ENCODE data around the gene MOB3B. TPM values are rescaled to one million over a fixed set of nuclear protein-coding genes. Genes with fewer than 3 reads are reported as not detected.
"Not testable (repeated sequence)": the region's sequence is repeated elsewhere in the genome, so short reads cannot be mapped to it uniquely, and the experiment has no call there.

The MOB3B gene
- total RNA-seq, 2 experiments from 2014 or later = 1.3 TPM

DNA sequence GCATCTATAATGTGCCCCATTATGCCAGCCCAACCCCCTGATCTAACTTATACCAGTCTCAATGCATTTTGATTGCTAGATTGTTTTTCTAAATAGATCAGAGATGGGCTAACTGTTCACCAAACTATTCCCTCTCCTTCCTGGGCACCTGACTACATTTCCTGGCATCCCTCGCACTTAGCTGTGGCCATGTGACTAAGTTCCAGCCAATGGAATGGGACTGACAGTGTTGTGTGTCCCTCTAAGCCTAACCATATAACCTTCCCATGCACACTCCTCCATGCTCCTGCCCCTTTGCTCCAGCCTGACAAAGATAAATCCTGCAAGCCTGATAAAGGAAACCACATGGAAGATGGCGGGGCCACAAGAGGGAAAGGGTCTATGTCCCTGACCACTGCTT lies 17.8 kb downstream of the MOB3B start:
- no peaks in the 10 kb centered on the region for H3K9me3 Mint-ChIP-seq
- no peak overlapping the region for H3K4me3 Mint-ChIP-seq
- peaks cover 4% of the 10 kb centered on the region for H3K36me3 Mint-ChIP-seq
- no peaks in the 10 kb centered on the region for H3K27me3 Mint-ChIP-seq
- no peak for DNase-seq
- no peaks in the 10 kb centered on the region for H3K4me1 Mint-ChIP-seq
- no peak overlapping the region for H3K27ac Mint-ChIP-seq

DNA sequence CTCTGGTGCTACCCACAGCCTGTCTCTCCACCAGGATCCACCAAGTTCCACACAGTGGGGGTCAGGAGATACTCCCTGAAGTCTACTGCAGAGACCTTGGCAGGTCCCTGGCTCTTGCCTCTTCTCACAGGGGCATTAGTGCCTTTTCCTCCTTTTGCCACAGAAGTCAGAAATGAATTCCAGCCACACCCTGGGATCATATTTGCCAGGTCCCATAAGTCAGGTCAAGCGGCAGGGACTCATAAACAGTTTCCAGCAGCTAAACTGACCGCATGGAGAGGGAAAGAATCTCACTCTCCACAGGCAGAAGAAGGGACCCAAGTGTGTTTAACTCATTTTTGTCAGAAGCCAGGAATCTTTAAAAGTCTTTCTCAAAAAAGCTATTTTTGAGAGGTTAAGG lies 18.8 kb downstream of the MOB3B start:
- no peak overlapping the region for H3K4me3 Mint-ChIP-seq
- DNase-seq = no peak
- no peak overlapping the region for H3K27ac Mint-ChIP-seq
- H3K27me3 Mint-ChIP-seq = no peaks in the 10 kb centered on the region
- peaks cover 3% of the 10 kb centered on the region for H3K4me1 Mint-ChIP-seq
- H3K36me3 Mint-ChIP-seq = peaks cover 4% of the 10 kb centered on the region
- H3K9me3 Mint-ChIP-seq = no peaks in the 10 kb centered on the region

DNA sequence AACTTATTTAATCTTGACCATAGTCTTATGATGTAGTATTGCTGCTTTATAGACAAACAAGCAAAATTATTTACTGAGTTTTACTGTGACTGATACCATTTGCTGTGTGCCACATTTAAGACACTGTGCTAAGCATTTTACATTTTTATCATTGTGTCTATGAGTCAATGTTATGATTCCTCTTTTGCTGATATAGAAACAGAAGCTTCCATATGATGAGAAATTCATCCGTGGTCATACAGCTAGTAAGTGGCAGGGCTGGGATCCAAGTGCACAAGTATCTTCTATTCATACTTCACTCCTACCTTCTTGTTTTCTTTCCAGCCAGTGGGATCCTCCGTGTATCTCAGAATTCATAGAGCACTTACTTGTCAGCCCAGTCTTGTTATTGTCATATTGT lies 22.6 kb downstream of the MOB3B start:
- no peak for DNase-seq
- no peaks in the 10 kb centered on the region for H3K36me3 Mint-ChIP-seq
- H3K4me3 Mint-ChIP-seq = no peak overlapping the region
- H3K27me3 Mint-ChIP-seq = no peaks in the 10 kb centered on the region
- no peak overlapping the region for H3K27ac Mint-ChIP-seq
- H3K4me1 Mint-ChIP-seq = peaks cover 4% of the 10 kb centered on the region
- H3K9me3 Mint-ChIP-seq = no peaks in the 10 kb centered on the region

DNA sequence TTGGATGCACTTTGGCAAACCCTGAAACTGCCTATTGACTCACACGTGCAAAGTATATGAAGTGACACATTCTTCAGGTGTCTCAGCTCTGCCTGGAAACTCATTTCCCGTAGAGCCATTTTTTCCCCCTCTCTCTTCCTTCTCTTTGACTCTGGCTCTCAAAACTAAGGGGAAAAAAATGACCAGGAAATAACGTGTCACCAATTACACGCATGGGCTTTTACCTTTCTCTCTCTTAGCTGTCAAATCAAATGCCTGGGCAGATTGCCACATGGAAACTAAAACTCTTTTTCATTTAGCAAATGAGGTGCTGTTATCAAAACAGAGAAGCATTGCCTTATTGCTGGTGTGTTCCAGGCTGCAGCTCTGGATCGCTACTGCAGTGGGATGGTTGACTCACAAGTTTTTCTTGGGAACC lies 23.9 kb downstream of the MOB3B start:
- Mint-ChIP-seq H3K27ac (no peak overlapping the region), H3K4me1 (peaks cover 4% of the 10 kb centered on the region), H3K36me3 (peaks cover 1% of the 10 kb centered on the region)

DNA sequence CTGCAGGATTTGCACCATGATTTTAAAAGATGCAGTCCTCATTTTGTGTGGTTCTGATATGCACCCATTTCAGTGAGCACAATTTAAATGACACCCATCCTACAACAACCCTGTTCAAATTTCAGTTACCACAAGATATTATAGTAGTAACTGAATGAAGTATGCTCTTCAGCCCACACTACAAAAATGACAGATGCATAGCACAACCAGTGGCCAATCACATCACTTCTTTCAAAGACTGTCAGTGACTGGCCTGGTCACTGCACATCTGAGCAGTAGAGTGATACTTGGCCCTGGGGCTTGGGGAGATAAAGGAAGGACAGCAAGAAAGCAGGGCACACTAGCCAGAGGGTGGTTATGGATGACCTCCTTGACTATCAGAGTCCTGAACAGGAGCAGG lies 25.4 kb downstream of the MOB3B start:
- H3K27me3 Mint-ChIP-seq = no peaks in the 10 kb centered on the region
- no peak for DNase-seq
- no peak overlapping the region for H3K4me3 Mint-ChIP-seq
- peaks cover 1% of the 10 kb centered on the region for H3K36me3 Mint-ChIP-seq
- H3K27ac Mint-ChIP-seq = no peak overlapping the region
- no peaks in the 10 kb centered on the region for H3K9me3 Mint-ChIP-seq
- H3K4me1 Mint-ChIP-seq = peaks cover 9% of the 10 kb centered on the region

More for the DNA sequence above, 23.9 kb downstream of the MOB3B start:
- no peak for DNase-seq
- no peaks in the 10 kb centered on the region for H3K9me3 Mint-ChIP-seq
- no peaks in the 10 kb centered on the region for H3K27me3 Mint-ChIP-seq
- H3K4me3 Mint-ChIP-seq = no peak overlapping the region

DNA sequence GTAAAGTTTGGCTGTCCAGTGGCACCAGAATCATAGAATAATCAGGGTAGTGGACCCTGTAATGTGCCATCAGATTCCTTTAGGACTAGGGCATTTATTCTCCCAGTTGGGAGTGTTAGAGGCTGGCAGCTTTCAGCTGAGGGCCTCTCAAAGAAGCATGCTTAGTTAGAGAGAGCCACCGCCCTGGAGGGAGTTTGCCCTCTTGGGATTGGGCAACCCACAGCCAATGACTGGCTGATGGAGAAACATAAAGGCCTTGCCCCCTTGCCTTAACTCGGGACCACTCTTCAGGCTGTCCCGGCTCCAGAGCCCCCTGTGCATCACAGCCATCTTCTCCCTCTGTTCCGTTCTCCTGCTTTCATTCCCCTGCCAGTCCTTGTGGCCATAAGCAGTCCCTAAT lies 26.0 kb downstream of the MOB3B start:
- no peak for DNase-seq
- Mint-ChIP-seq H3K27ac (no peak overlapping the region), H3K27me3 (no peaks in the 10 kb centered on the region), H3K4me3 (no peak overlapping the region), H3K36me3 (peaks cover 1% of the 10 kb centered on the region), H3K9me3 (no peaks in the 10 kb centered on the region), H3K4me1 (peaks cover 12% of the 10 kb centered on the region)

DNA sequence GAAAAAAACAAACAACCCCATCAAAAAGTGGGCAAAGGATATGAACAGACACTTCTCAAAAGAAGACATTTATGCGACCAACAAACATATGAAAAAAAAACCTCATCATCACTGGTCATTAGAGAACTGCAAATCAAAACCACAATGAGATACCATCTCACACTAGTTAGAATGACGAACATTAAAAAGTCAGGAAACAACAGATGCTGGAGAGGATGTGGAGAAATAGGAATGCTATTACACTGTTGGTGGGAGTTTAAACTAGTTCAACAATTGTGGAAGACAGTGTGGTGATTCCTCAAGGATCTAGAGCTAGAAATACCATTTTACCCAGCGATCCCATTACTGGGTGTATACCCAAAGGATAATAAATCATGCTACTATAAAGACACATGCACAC lies 28.7 kb downstream of the MOB3B start:
- not testable (repeated sequence) for H3K36me3 Mint-ChIP-seq, H3K27me3 Mint-ChIP-seq, H3K4me1 Mint-ChIP-seq, H3K9me3 Mint-ChIP-seq, DNase-seq, H3K27ac Mint-ChIP-seq, H3K4me3 Mint-ChIP-seq

DNA sequence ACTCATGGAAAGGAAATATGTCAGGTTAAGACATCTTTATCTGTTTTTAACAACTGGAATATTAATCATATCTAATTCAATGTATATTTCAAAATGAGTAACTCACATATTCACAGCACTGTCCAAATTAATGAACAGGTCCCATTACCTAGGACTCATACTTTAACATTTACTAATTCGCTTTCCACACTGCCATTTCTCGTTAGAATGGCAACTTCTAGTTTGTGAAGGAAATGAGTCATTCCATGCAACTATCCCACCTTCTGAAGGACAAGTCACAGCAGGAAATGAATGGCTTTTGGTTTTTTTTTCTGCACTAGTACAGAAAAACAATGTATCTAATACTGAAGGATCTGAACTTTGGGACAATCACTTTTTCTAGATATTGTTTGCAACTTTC lies 30.2 kb downstream of the MOB3B start:
- Mint-ChIP-seq H3K4me3 (no peak overlapping the region), H3K9me3 (no peaks in the 10 kb centered on the region), H3K27me3 (no peaks in the 10 kb centered on the region), H3K27ac (no peak overlapping the region), H3K4me1 (peaks cover 7% of the 10 kb centered on the region), H3K36me3 (peaks cover 4% of the 10 kb centered on the region)
- no peak for DNase-seq

DNA sequence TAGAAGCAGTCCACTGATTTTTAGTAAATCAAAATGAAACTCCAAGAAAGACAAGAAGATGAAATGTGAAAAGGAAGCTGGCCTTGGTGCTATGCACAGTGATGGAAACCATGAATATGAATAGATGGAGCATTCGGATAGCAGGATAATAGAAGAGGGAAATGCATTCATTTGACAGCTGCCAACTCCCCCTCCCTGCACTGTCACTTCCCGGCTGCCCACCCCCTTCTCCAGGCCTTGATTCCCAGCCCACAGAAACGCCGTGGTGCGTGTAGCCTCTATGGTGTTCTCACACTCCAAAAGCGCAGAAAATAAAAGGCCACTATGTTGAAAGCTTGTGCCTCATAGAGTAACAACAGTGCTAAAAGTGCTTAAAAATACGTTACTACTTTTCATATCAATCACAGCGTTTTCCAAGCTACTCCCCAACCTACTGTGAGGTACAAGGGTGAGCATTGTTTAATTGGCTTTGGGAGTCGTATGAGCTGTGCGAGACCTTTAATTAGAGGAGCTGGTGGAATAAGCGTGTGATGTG lies 31.7 kb downstream of the MOB3B start:
- peaks cover 7% of the 10 kb centered on the region for H3K4me1 Mint-ChIP-seq
- no peaks in the 10 kb centered on the region for H3K27me3 Mint-ChIP-seq
- DNase-seq = no peak
- H3K9me3 Mint-ChIP-seq = no peaks in the 10 kb centered on the region
- H3K36me3 Mint-ChIP-seq = peaks cover 8% of the 10 kb centered on the region
- no peak overlapping the region for H3K4me3 Mint-ChIP-seq
- H3K27ac Mint-ChIP-seq = no peak overlapping the region

DNA sequence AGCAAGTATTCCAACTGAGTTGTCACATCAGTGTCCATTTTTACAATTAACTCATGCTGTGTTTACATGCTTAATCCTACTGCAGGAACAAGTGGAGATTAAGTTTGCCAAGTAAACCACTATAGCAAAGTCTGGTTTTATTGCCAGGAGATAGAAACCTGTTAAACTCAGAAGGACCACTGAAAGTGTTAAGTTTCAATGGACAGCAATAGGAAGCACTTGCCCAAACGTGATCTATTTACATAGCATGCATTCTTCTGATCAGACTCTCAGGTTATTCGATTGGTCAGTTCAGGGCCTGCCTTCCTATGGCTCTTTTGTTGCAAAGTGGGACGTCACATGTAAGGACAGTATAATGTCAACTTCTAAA lies 33.5 kb downstream of the MOB3B start:
- H3K27me3 Mint-ChIP-seq = no peaks in the 10 kb centered on the region
- H3K36me3 Mint-ChIP-seq = peaks cover 10% of the 10 kb centered on the region
- H3K4me3 Mint-ChIP-seq = no peak overlapping the region
- no peak for DNase-seq
- H3K9me3 Mint-ChIP-seq = no peaks in the 10 kb centered on the region
- H3K4me1 Mint-ChIP-seq = peaks cover 7% of the 10 kb centered on the region
- H3K27ac Mint-ChIP-seq = no peak overlapping the region

DNA sequence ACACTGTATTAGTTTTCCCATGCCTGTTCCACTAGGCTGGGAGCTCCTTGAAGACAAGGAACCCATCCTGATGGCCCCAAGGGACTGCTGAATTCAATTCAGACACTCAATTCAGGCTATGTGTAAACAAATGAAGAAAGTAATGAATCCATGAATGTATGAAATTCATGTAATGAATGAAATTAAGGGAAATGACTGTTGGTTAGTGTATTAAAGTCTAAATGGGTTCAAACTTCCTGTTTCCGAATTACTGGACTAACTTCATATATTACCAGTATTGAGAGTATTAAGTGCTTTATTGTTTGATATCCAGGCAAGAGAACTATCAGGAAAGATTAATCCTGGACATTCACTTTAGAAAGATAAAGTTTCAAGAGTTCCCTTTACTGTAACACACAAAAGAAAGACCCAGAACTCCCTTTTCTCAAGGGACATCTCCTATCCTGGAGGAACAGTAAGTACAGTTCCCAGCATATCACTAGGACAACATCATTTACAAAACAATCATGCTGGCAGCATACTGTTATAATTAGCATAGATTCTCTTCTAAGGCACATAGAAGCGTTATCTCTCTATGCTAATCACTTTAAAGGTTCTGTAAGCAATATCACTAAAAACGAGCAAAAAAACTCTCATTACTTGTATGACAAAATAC lies 34.0 kb downstream of the MOB3B start:
- Mint-ChIP-seq H3K9me3 (no peaks in the 10 kb centered on the region), H3K4me3 (no peak overlapping the region), H3K4me1 (peaks cover 7% of the 10 kb centered on the region), H3K27ac (no peak overlapping the region), H3K27me3 (no peaks in the 10 kb centered on the region), H3K36me3 (peaks cover 9% of the 10 kb centered on the region)
- no peak for DNase-seq

DNA sequence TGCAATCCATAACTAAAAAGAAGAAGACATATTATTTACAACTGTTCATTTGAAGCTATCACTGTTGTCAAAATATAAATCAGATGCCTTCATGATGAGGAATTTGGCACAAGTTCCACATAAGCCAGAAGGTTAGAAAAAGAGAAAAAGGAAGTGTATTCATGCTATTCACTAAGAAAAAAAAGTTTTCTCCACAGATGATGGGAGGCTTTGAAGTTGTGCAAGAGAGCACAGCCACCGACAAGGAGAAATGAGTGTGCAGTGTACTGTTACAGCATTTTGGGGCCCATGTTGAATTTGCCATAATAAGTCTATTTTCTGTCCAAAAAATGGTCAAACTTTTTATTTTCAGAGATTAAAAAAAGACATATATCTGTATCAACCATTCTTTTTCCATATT lies 38.5 kb downstream of the MOB3B start:
- no peak overlapping the region for H3K27ac Mint-ChIP-seq
- no peaks in the 10 kb centered on the region for H3K27me3 Mint-ChIP-seq
- H3K4me1 Mint-ChIP-seq = peaks cover 8% of the 10 kb centered on the region
- no peak overlapping the region for H3K4me3 Mint-ChIP-seq
- peaks cover 9% of the 10 kb centered on the region for H3K36me3 Mint-ChIP-seq
- H3K9me3 Mint-ChIP-seq = no peaks in the 10 kb centered on the region
- no peak for DNase-seq

DNA sequence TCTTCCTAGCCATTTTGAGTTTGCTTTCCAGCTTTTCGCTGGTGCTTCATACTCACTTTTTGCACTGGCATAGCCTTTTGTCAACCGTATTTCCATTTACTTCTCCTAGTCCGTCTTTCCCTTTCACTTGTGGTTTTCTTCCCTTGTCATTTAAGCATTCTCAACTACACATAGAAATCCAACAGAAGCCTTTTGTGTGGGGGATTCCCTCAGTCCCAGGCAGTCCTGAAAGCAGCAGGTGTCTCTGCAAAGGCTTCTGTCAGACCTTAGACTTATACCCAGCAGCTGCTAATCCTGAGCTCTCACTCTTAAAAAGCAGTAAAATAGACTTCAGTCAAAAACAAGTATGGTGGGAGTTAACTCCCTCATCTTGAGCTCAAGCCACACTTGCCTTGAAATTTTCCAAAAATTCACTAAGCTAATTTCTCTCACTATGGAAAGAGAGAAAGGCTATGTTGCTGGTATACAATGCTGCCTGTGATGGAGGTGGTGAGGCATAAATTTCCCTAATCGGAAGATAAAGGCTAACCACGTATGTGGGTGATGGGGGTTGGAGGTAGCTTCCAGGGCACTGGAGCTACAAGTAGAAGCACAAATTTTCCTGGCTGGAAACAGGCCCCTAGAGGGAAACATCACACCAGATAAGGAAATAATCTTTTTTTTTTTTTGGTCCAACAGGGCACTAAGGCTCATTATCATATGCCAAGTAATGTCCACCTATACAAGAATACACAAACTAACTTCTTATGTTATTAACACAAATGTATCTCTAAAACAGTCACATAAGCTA lies 40.3 kb downstream of the MOB3B start:
- Mint-ChIP-seq H3K27me3 (no peaks in the 10 kb centered on the region), H3K4me1 (peaks cover 24% of the 10 kb centered on the region), H3K9me3 (no peaks in the 10 kb centered on the region), H3K4me3 (no peak overlapping the region), H3K36me3 (peaks cover 5% of the 10 kb centered on the region), H3K27ac (no peak overlapping the region)
- no peak for DNase-seq

DNA sequence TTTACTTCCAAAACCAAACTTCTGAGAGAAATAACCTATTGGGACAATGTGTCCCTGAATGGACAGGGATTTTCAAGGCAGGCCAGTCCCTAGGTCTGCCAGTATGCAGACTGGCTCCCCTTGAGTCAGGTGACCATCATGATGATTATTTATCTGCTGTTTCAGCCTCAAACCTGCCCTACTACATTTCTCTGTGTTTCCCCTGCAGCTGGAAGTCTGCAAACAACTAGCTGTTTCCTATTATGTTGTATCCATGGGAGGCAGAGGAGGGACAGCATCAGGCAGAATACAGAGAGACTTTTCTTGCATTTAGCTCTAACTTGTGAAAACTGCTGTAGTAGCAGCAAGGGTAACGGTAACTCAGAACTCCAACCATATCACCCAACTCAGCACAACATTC lies 41.7 kb downstream of the MOB3B start:
- Mint-ChIP-seq H3K4me3 (no peak overlapping the region), H3K27me3 (no peaks in the 10 kb centered on the region), H3K27ac (no peak overlapping the region), H3K9me3 (no peaks in the 10 kb centered on the region), H3K4me1 (peaks cover 24% of the 10 kb centered on the region), H3K36me3 (peaks cover 2% of the 10 kb centered on the region)
- DNase-seq = no peak

DNA sequence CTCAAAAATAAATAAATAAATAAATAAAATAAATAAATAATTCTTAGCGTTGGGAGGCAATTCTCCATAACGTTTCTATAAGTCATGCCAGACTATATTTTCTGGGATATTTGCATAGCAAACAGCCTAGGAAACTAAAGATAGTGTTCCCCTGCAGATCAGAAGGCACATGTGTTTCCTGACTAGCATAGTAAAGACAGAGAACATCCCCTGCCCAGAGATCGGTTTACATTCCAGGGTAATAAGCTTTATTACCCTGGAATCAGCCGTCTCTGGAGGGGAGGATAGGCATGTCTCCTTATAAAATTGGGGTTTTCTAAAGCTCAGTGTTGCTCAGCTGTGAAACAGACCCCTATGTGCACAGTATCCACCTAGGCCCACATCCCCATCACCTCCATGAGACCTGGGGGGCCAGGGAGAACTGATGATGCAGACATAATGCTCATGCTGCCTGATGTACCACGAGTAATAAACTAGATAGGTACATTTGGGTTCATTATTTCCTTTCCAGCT lies 42.4 kb downstream of the MOB3B start:
- no peak for DNase-seq
- H3K4me3 Mint-ChIP-seq = no peak overlapping the region
- no peaks in the 10 kb centered on the region for H3K27me3 Mint-ChIP-seq
- H3K9me3 Mint-ChIP-seq = no peaks in the 10 kb centered on the region
- no peak overlapping the region for H3K27ac Mint-ChIP-seq
- peaks cover 24% of the 10 kb centered on the region for H3K4me1 Mint-ChIP-seq
- no peaks in the 10 kb centered on the region for H3K36me3 Mint-ChIP-seq

DNA sequence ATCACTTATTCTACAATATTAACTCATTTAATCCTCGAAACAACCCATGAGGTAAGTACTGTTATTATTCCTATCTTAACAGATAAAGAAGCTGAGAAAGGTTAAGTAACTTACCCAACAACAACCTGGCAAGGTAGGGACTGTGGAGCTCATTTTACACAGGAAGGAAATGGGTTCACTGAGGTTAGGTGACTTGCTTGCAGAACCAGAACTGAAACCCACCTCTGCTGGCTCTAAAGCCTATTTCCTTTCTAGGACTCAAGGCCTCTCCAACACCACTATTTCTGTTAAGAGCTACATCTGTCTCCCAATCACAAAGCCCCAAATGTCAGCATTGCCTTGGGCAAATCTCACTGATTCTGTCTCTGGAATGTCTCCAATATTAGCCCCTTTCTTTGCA lies 44.5 kb downstream of the MOB3B start:
- peaks cover 3% of the 10 kb centered on the region for H3K9me3 Mint-ChIP-seq
- H3K4me3 Mint-ChIP-seq = no peak overlapping the region
- peaks cover 24% of the 10 kb centered on the region for H3K4me1 Mint-ChIP-seq
- H3K27me3 Mint-ChIP-seq = no peaks in the 10 kb centered on the region
- H3K36me3 Mint-ChIP-seq = no peaks in the 10 kb centered on the region
- H3K27ac Mint-ChIP-seq = peak overlapping the region; percentile 5
- DNase-seq = no peak

Measured in activated naive CD8-positive, alpha-beta T cell treated with anti-CD3 and anti-CD28 coated beads for 36 hours (primary cell).